ENCODE data around the gene NEGR1. TPM values are rescaled to one million over a fixed set of nuclear protein-coding genes. Genes with fewer than 3 reads are reported as not detected.

The NEGR1 gene
- total RNA-seq, 1 donor from 2014 or later, result 11.0 TPM

GRCh38 chr1:72140222-72140621 is 142.1 kb downstream of the NEGR1 start:
- Histone ChIP-seq H3K36me3 (ENCODE audit: control insufficient read depth in 3 of 3, insufficient read depth in 3 of 3, low read length in 3 of 3) (no peaks in the 10 kb centered on the region), H3K4me1 (ENCODE audit: control insufficient read depth in 3 of 3, insufficient read depth in 3 of 3, low read length in 3 of 3) (no peaks in the 10 kb centered on the region), H3K27me3 (ENCODE audit: control insufficient read depth in 3 of 3, insufficient read depth in 3 of 3, low read length in 3 of 3) (no peaks in the 10 kb centered on the region), H3K9me3 (ENCODE audit: control insufficient read depth in 3 of 3, low read length in 3 of 3) (no peaks in the 10 kb centered on the region), H3K4me3 (ENCODE audit: low read length in 3 of 3) (no peak overlapping the region), H3K9ac (ENCODE audit: low read depth in 1 of 3, low read length in 3 of 3) (no peak overlapping the region), H3K27ac (ENCODE audit: low read depth, low read length) (no peak overlapping the region)

- Histone ChIP-seq H3K9me3 (ENCODE audit: control insufficient read depth in 3 of 3, low read length in 3 of 3) (no peaks in the 10 kb centered on the region), H3K27me3 (ENCODE audit: control insufficient read depth in 3 of 3, insufficient read depth in 3 of 3, low read length in 3 of 3) (no peaks in the 10 kb centered on the region), H3K9ac (ENCODE audit: low read depth in 1 of 3, low read length in 3 of 3) (no peak overlapping the region), H3K4me3 (ENCODE audit: low read length in 3 of 3) (no peak overlapping the region), H3K4me1 (ENCODE audit: control insufficient read depth in 3 of 3, insufficient read depth in 3 of 3, low read length in 3 of 3) (no peaks in the 10 kb centered on the region), H3K27ac (ENCODE audit: low read depth, low read length) (no peak overlapping the region), H3K36me3 (ENCODE audit: control insufficient read depth in 3 of 3, insufficient read depth in 3 of 3, low read length in 3 of 3) (no peaks in the 10 kb centered on the region)
Measured at GRCh38 chr1:72137656-72138055, 144.7 kb downstream of the NEGR1 start.

DNA sequence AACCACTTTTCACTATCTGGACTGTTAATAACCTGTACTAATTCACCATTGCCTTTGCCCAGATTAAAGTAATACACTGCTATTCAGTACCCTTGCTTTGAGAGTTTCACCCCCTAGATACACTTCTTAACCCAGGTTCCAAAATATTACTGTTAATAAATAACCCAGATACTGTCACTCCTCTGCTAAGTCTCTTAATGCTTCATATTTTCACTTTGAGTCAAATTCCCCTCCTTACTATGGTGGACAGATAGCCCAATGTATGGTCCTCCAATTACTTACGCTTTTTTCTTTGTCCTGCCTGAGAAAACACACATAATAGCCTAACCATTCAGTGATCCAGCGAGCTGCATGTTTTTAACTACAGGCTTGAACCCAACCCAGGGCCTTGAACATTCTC is 152.5 kb downstream of the NEGR1 start:
- Histone ChIP-seq H3K9me3 (ENCODE audit: control insufficient read depth in 3 of 3, low read length in 3 of 3) (peaks cover 0 to 2% (median 0%) of the 10 kb centered on the region in 3 donors), H3K27me3 (ENCODE audit: control insufficient read depth in 3 of 3, insufficient read depth in 3 of 3, low read length in 3 of 3) (no peaks in the 10 kb centered on the region), H3K9ac (ENCODE audit: low read depth in 1 of 3, low read length in 3 of 3) (no peak overlapping the region), H3K36me3 (ENCODE audit: control insufficient read depth in 3 of 3, insufficient read depth in 3 of 3, low read length in 3 of 3) (no peaks in the 10 kb centered on the region), H3K4me3 (ENCODE audit: low read length in 3 of 3) (no peak overlapping the region), H3K4me1 (ENCODE audit: control insufficient read depth in 3 of 3, insufficient read depth in 3 of 3, low read length in 3 of 3) (no peaks in the 10 kb centered on the region), H3K27ac (ENCODE audit: low read depth, low read length) (no peak overlapping the region)

DNA sequence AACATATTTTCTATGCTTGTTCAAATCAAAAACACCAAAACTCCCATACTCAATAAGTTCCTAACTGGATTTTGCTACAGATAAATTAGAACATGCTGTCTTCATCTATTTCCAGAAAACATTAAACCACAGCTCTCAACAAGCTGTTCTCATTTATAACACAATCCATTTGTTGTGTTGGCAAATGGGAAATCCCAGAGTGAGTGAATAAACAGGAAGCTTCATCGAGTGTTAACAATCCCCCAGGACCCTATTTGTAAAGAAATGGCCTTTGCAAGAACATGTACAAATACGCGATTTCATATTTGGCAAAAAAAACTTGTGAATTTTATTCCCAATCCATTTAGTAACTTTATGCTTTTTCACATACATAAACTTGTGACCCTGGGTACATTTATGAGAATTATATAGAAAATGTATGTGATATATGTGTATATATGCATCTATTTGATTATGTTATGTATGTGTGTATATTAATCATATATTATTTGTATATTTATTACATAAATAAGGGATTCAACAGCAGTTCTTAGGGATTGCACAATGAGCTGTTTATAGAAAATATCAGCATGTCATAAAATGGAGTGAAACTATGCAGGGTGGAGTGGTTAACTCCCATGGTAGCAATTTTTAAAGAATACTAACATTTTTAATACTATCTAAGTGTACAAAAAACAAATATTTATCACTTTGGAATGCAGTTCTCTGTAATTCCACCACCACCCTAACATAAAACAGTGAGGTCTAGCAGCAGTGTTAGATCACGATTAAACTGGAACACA is 160.0 kb downstream of the NEGR1 start:
- no peaks in the 10 kb centered on the region for H3K36me3 ChIP-seq (ENCODE audit: control insufficient read depth in 3 of 3, insufficient read depth in 3 of 3, low read length in 3 of 3)
- H3K27ac ChIP-seq (ENCODE audit: low read depth, low read length), result no peak overlapping the region
- H3K9ac ChIP-seq (ENCODE audit: low read depth in 1 of 3, low read length in 3 of 3), result no peak overlapping the region
- no peaks in the 10 kb centered on the region for H3K9me3 ChIP-seq (ENCODE audit: control insufficient read depth in 3 of 3, low read length in 3 of 3)
- H3K4me3 ChIP-seq (ENCODE audit: low read length in 3 of 3), result no peak overlapping the region
- H3K4me1 ChIP-seq (ENCODE audit: control insufficient read depth in 3 of 3, insufficient read depth in 3 of 3, low read length in 3 of 3), result no peaks in the 10 kb centered on the region
- H3K27me3 ChIP-seq (ENCODE audit: control insufficient read depth in 3 of 3, insufficient read depth in 3 of 3, low read length in 3 of 3), result no peaks in the 10 kb centered on the region

- H3K27me3 ChIP-seq (ENCODE audit: control insufficient read depth in 3 of 3, insufficient read depth in 3 of 3, low read length in 3 of 3), result no peaks in the 10 kb centered on the region
- no peak overlapping the region for H3K9ac ChIP-seq (ENCODE audit: low read depth in 1 of 3, low read length in 3 of 3)
- H3K27ac ChIP-seq (ENCODE audit: low read depth, low read length), result no peak overlapping the region
- no peaks in the 10 kb centered on the region for H3K9me3 ChIP-seq (ENCODE audit: control insufficient read depth in 3 of 3, low read length in 3 of 3)
- H3K4me3 ChIP-seq (ENCODE audit: low read length in 3 of 3), result no peak overlapping the region
- H3K36me3 ChIP-seq (ENCODE audit: control insufficient read depth in 3 of 3, insufficient read depth in 3 of 3, low read length in 3 of 3), result no peaks in the 10 kb centered on the region
- no peaks in the 10 kb centered on the region for H3K4me1 ChIP-seq (ENCODE audit: control insufficient read depth in 3 of 3, insufficient read depth in 3 of 3, low read length in 3 of 3)
Measured at GRCh38 chr1:72119491-72119890, 162.8 kb downstream of the NEGR1 start.

GRCh38 chr1:72117621-72118020 is 164.7 kb downstream of the NEGR1 start:
- Histone ChIP-seq H3K9ac (ENCODE audit: low read depth in 1 of 3, low read length in 3 of 3) (no peak overlapping the region), H3K36me3 (ENCODE audit: control insufficient read depth in 3 of 3, insufficient read depth in 3 of 3, low read length in 3 of 3) (no peaks in the 10 kb centered on the region), H3K9me3 (ENCODE audit: control insufficient read depth in 3 of 3, low read length in 3 of 3) (no peaks in the 10 kb centered on the region), H3K4me1 (ENCODE audit: control insufficient read depth in 3 of 3, insufficient read depth in 3 of 3, low read length in 3 of 3) (no peaks in the 10 kb centered on the region), H3K27me3 (ENCODE audit: control insufficient read depth in 3 of 3, insufficient read depth in 3 of 3, low read length in 3 of 3) (no peaks in the 10 kb centered on the region), H3K4me3 (ENCODE audit: low read length in 3 of 3) (no peak overlapping the region), H3K27ac (ENCODE audit: low read depth, low read length) (no peak overlapping the region)

DNA sequence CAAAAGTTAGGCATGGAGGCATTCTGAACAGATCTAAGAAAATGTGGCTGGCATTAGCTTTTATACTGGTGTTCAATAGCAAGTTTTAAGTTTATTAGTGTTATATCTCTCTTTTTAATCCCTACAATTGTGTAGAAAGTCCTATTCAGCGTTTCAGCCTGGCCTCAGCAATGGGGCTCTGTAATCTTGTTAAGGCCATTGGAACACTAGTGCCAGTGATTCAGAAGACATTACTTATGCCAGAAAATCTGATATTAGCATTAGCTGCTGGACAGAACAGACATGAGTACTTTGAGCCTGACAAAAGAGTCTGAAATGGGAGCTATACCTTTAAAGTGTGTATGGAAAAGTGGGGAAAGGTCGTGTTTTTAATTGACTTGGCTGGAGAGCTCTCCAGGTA is 167.0 kb downstream of the NEGR1 start:
- Histone ChIP-seq H3K27ac (ENCODE audit: low read depth, low read length) (no peak overlapping the region), H3K4me1 (ENCODE audit: control insufficient read depth in 3 of 3, insufficient read depth in 3 of 3, low read length in 3 of 3) (no peaks in the 10 kb centered on the region), H3K9ac (ENCODE audit: low read depth in 1 of 3, low read length in 3 of 3) (no peak overlapping the region), H3K27me3 (ENCODE audit: control insufficient read depth in 3 of 3, insufficient read depth in 3 of 3, low read length in 3 of 3) (no peaks in the 10 kb centered on the region), H3K36me3 (ENCODE audit: control insufficient read depth in 3 of 3, insufficient read depth in 3 of 3, low read length in 3 of 3) (no peaks in the 10 kb centered on the region), H3K4me3 (ENCODE audit: low read length in 3 of 3) (no peak overlapping the region), H3K9me3 (ENCODE audit: control insufficient read depth in 3 of 3, low read length in 3 of 3) (no peaks in the 10 kb centered on the region)

DNA sequence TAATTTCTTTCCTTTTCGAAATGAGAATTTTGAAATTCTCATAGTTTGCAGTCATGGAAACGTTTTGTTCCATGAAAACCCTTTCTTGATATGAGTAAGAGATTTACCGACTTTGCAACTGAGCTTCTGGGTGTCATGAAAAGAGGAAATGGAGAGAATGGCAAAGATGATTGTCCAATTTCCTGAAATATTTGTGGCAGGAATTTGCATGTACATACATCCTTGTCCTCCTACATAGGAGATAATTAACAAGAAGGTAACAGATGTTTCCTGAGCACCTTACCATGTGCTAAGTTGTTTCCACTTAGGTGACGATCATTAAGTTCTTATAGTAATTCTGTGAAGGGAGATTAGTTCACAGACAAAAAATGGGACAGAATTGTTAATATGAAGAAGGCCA is 170.7 kb downstream of the NEGR1 start:
- no peaks in the 10 kb centered on the region for H3K4me1 ChIP-seq (ENCODE audit: control insufficient read depth in 3 of 3, insufficient read depth in 3 of 3, low read length in 3 of 3)
- no peak overlapping the region for H3K9ac ChIP-seq (ENCODE audit: low read depth in 1 of 3, low read length in 3 of 3)
- no peaks in the 10 kb centered on the region for H3K9me3 ChIP-seq (ENCODE audit: control insufficient read depth in 3 of 3, low read length in 3 of 3)
- no peak overlapping the region for H3K4me3 ChIP-seq (ENCODE audit: low read length in 3 of 3)
- no peaks in the 10 kb centered on the region for H3K27me3 ChIP-seq (ENCODE audit: control insufficient read depth in 3 of 3, insufficient read depth in 3 of 3, low read length in 3 of 3)
- no peak overlapping the region for H3K27ac ChIP-seq (ENCODE audit: low read depth, low read length)
- no peaks in the 10 kb centered on the region for H3K36me3 ChIP-seq (ENCODE audit: control insufficient read depth in 3 of 3, insufficient read depth in 3 of 3, low read length in 3 of 3)

DNA sequence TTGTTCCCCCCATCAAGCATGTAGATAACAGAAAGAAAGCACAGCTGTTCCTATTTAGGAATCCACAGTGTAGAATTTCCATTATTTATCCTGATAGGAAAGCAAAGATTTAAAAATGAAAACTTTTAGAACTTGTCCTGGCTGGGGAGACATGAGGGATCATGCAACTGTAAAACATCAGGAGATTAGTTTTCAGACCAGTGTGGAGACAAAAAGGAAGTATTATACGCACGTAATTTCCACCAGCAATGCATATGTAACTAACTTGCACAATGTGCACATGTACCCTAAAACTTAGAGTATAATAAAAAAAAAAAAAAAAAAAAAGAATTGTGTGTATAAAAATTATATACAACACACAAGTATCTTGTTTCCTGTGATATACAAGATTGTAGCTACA is 172.4 kb downstream of the NEGR1 start:
- no peaks in the 10 kb centered on the region for H3K4me1 ChIP-seq (ENCODE audit: control insufficient read depth in 3 of 3, insufficient read depth in 3 of 3, low read length in 3 of 3)
- H3K36me3 ChIP-seq (ENCODE audit: control insufficient read depth in 3 of 3, insufficient read depth in 3 of 3, low read length in 3 of 3), result no peaks in the 10 kb centered on the region
- no peak overlapping the region for H3K4me3 ChIP-seq (ENCODE audit: low read length in 3 of 3)
- H3K9me3 ChIP-seq (ENCODE audit: control insufficient read depth in 3 of 3, low read length in 3 of 3), result no peaks in the 10 kb centered on the region
- H3K27ac ChIP-seq (ENCODE audit: low read depth, low read length), result no peak overlapping the region
- H3K27me3 ChIP-seq (ENCODE audit: control insufficient read depth in 3 of 3, insufficient read depth in 3 of 3, low read length in 3 of 3), result no peaks in the 10 kb centered on the region
- no peak overlapping the region for H3K9ac ChIP-seq (ENCODE audit: low read depth in 1 of 3, low read length in 3 of 3)

- no peak overlapping the region for H3K4me3 ChIP-seq (ENCODE audit: low read length in 3 of 3)
Measured at GRCh38 chr1:72105201-72105600, 177.1 kb downstream of the NEGR1 start.

More at GRCh38 chr1:72105201-72105600, 177.1 kb downstream of the NEGR1 start:
- H3K4me1 ChIP-seq (ENCODE audit: control insufficient read depth in 3 of 3, insufficient read depth in 3 of 3, low read length in 3 of 3), result no peaks in the 10 kb centered on the region
- H3K36me3 ChIP-seq (ENCODE audit: control insufficient read depth in 3 of 3, insufficient read depth in 3 of 3, low read length in 3 of 3), result no peaks in the 10 kb centered on the region
- no peaks in the 10 kb centered on the region for H3K27me3 ChIP-seq (ENCODE audit: control insufficient read depth in 3 of 3, insufficient read depth in 3 of 3, low read length in 3 of 3)
- H3K27ac ChIP-seq (ENCODE audit: low read depth, low read length), result no peak overlapping the region
- no peak overlapping the region for H3K9ac ChIP-seq (ENCODE audit: low read depth in 1 of 3, low read length in 3 of 3)
- no peaks in the 10 kb centered on the region for H3K9me3 ChIP-seq (ENCODE audit: control insufficient read depth in 3 of 3, low read length in 3 of 3)

Measured in skeletal muscle tissue (tissue), 4 donors.